Esophagus muscularis mucosa (tissue), 4 donors: Measurements from ENCODE around the gene UST.

Experiments
- EP300 ChIP-seq: sonication (generic); formaldehyde crosslinking; IDR thresholded peaks from one replicate; pipeline ENCODE4 v1.6.1; 2017; ENCODE audit warnings: antibody characterized with exemption
- POLR2A ChIP-seq: fragments of 450-650 bp; IDR thresholded peaks from one replicate; pipeline ENCODE4 v1.6.1; 2017; ENCODE audit warnings: antibody characterized with exemption, moderate library complexity, mild to moderate bottlenecking, low read depth
- POLR2AphosphoS5 ChIP-seq, 2 donors: sonication (generic); formaldehyde crosslinking; IDR thresholded peaks; one replicate each; pipeline ENCODE4 v1.6.1; 2017; ENCODE audit warnings: antibody characterized with exemption in 2 of 2
- TF ChIP-seq, protein P1 (sequence below), 3 experiments: fragments of 200-600 bp in 2 of 3; fragments of 450-650 bp in 1 of 3; sonication (generic) in 2 of 3; IDR thresholded peaks; one replicate each; pipeline ENCODE4 v1.5.1; 2017 to 2019; ENCODE audit warnings: antibody characterized with exemption in 3 of 3, mild to moderate bottlenecking in 2 of 3, moderate library complexity in 1 of 3

DNA sequence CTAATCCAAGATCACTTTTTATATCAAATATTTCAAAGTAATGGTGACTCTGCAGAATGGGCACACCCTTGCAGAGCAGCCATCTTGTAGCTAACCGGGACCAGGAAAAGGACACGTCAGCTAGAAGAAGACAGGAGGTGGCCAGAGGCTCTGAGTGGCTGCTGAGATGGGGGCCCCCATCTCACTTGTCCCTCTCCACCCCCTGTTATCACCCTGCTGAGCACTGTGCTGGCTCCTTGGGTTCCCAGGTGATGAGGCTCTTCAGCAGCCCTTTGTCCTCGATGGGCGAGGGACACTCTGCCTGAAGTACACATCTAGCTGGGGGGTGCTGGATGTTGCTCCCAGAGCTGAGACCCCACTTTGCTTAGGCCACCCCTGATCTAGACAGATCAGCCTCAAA is 126.3 kb downstream of the UST start:
- TF ChIP-seq, protein P1, sequence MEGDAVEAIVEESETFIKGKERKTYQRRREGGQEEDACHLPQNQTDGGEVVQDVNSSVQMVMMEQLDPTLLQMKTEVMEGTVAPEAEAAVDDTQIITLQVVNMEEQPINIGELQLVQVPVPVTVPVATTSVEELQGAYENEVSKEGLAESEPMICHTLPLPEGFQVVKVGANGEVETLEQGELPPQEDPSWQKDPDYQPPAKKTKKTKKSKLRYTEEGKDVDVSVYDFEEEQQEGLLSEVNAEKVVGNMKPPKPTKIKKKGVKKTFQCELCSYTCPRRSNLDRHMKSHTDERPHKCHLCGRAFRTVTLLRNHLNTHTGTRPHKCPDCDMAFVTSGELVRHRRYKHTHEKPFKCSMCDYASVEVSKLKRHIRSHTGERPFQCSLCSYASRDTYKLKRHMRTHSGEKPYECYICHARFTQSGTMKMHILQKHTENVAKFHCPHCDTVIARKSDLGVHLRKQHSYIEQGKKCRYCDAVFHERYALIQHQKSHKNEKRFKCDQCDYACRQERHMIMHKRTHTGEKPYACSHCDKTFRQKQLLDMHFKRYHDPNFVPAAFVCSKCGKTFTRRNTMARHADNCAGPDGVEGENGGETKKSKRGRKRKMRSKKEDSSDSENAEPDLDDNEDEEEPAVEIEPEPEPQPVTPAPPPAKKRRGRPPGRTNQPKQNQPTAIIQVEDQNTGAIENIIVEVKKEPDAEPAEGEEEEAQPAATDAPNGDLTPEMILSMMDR (IDR thresholded peaks at IDR 0.05) = no peak
- TF ChIP-seq POLR2A (no peak), POLR2AphosphoS5 (IDR thresholded peaks at IDR 0.05) (no peak), EP300 (no peak)
